HG03064 (cell line): Measurements from ENCODE around the gene XAGE1B.
"Not testable (repeated sequence)": the region's sequence is repeated elsewhere in the genome, so short reads cannot be mapped to it uniquely, and the experiment has no call there.

Source experiments
- ATAC-seq: cut with Tn5 transposase; IDR thresholded peaks from one replicate; pipeline ENCODE4 v1.9.1; 2021; ENCODE audit warnings: low read depth; ENCODE audit not compliant: unreplicated experiment

XAGE1B gene

DNA sequence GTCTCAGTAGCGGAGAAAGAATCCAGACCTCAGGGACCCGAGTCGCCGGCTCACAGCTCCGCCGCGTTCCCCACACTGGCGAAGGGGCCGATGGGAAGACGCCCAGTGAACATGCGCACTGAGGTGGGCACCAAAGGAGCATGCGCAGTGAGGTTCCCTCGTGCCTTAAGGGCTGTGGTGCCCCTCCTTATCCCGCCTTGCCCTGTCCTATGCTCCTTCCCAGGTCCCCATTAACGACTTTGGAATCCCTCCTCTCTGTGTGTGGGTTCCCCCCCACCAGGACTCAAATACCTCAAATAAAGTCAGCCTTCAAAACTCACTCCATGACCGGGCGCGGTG, at the start of gene XAGE1B:
Gene XAGE1B (minus strand): TSS at position 77 of the 339 bp plus-strand sequence. CDS start 1,536 bp downstream, outside the sequence.
- ATAC-seq = not testable (repeated sequence)

GRCh38 chrX:52563105-52563504, 46.2 kb upstream of the XAGE1B start:
- no peak for ATAC-seq

GRCh38 chrX:52558140-52558539, 41.3 kb upstream of the XAGE1B start:
- no peak for ATAC-seq

DNA sequence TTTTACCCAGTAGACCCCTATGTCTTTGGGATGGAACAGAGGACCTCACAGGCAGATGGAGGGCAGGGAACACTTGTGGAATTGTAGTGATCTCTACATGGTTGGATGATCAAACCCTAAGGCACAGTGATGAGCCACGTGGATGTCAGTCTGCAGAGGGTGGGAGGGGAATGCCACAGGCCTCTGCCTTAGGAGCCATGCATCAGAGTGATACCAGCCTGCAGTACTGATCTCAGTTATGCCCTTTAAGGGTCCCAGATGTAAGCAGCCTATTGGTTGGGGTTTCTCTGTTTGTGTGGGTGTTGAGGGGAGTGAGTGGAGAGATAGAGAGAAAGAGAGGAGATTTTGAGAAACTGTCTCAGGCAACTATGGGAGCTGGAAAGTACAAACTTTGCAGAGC, 39.9 kb upstream of the XAGE1B start:
- no peak for ATAC-seq

- no peak for ATAC-seq
These were observed 37.3 kb upstream of the XAGE1B start for GRCh38 chrX:52553995-52554642.

GRCh38 chrX:52548769-52549168, 31.9 kb upstream of the XAGE1B start:
- not testable (repeated sequence) for ATAC-seq

GRCh38 chrX:52544147-52544840, 27.4 kb upstream of the XAGE1B start:
- ATAC-seq = no peak

- ATAC-seq = no peak
These were observed 25.4 kb upstream of the XAGE1B start for GRCh38 chrX:52542311-52542710.

DNA sequence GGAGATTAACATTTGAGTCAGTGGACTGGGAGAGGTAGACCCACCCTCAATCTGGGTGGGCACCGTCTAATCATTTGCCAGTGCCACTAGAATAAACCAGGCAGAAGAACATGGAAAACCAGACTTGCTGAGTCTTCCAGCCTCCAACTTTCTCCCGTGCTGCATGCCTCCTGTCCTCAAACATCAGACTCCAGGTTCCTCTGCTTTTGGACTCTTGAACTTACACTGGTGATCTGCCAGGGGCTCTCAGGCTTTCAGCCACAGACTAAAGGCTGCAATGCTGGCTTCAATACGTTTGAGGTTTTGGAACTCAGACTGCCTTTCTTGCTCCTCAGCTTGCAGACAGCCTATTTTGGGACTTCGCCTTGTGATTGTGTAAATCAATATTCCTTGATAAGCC, 24.2 kb upstream of the XAGE1B start:
- ATAC-seq = not testable (repeated sequence)

- not testable (repeated sequence) for ATAC-seq
These were observed 515 bp downstream of the XAGE1B start for GRCh38 chrX:52516110-52516986.

DNA sequence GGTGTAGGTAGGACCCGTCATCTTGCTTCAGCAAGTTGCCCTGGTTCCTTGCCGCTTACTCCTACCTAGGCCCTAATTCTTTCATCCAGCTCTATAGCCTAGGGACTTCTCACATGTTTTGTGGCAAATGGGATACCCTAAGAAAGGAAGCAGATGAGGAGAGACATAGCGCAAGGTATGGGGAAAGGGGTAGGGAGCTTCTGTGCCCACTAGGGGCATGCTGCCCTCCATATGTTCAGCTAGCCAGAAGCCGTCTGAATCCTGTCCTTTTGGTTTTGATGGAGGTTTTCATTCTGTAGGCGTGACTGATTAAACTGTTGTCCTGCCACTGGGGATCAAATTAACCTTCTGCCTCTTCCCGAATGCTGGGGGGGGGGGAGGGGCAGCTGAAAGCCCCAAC, 5.7 kb downstream of the XAGE1B start:
- ATAC-seq = not testable (repeated sequence)

DNA sequence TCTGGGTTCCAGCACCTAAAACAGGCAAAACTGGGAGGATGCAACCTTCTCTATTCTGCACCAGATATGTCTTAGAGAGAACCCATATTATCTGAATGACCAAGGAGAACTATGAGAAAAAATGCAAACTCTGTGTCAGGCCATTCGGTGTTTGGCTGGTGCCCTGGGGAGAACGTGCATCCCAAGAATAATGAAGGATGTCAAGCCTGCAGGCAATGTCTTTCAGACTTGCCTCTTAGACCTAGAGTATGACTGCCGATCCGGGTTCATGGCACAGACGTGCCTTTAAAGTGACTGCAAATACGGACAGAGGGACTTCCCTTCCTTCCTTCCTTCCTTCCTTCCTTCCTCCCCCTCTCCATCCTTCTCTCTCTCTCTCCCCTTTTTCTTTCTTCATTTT, 6.9 kb downstream of the XAGE1B start:
- ATAC-seq = no peak

- ATAC-seq = no peak
These were observed 9.5 kb downstream of the XAGE1B start for GRCh38 chrX:52507331-52507730.

GRCh38 chrX:52504551-52504950, 12.3 kb downstream of the XAGE1B start:
- ATAC-seq = no peak

DNA sequence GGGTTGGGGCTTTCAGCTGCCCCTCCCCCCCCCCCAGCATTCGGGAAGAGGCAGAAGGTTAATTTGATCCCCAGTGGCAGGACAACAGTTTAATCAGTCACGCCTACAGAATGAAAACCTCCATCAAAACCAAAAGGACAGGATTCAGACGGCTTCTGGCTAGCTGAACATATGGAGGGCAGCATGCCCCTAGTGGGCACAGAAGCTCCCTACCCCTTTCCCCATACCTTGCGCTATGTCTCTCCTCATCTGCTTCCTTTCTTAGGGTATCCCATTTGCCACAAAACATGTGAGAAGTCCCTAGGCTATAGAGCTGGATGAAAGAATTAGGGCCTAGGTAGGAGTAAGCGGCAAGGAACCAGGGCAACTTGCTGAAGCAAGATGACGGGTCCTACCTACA, 15.5 kb downstream of the XAGE1B start:
- ATAC-seq = not testable (repeated sequence)

- ATAC-seq = not testable (repeated sequence)
These were observed 20.5 kb downstream of the XAGE1B start for GRCh38 chrX:52496419-52496772.

DNA sequence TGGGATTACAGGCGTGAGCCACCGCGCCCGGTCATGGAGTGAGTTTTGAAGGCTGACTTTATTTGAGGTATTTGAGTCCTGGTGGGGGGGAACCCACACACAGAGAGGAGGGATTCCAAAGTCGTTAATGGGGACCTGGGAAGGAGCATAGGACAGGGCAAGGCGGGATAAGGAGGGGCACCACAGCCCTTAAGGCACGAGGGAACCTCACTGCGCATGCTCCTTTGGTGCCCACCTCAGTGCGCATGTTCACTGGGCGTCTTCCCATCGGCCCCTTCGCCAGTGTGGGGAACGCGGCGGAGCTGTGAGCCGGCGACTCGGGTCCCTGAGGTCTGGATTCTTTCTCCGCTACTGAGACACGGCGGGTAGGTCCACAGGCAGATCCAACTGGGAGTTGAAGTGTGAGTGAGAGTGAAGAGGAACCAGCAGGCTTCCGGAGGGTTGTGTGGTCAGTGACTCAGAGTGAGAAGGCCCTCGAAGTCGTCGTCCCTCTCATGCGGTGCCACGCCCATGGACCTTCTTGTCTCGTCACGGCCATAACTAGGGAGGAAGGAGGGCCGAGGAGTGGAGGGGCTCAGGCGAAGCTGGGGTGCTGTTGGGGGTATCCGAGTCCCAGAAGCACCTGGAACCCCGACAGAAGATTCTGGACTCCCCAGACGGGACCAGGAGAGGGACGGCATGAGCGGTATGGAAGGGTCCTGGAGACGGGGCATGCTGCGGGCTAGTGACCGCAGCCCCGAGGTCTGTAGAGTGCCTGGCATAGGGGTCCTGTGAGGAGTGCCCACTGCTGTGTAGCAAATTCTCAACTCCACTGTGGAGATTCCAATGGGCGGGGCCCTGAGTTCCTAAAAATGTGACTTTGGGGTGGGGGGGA, 21.1 kb downstream of the XAGE1B start, which contains the start of gene XAGE1A:
Gene XAGE1A (plus strand): TSS at position 264 of the 874 bp plus-strand sequence. CDS start 1,554 bp downstream, outside the sequence.
- ATAC-seq = not testable (repeated sequence)

- ATAC-seq = not testable (repeated sequence)
These were observed 45.6 kb downstream of the XAGE1B start for GRCh38 chrX:52471301-52471700.
